SK-N-MC (cell line): ENCODE data around the gene IP6K1.
"Not testable (repeated sequence)": the region's sequence is repeated elsewhere in the genome, so short reads cannot be mapped to it uniquely, and the experiment has no call there.

Experiments used
- DNase-seq: peaks from one replicate; pipeline ENCODE4 v3.0.0-alpha.2; 2011; ENCODE audit warnings: low read depth, low spot score
- H3K27ac ChIP-seq: fragments of 200-600 bp; sonication (generic); 2 replicates; pipeline ENCODE4 v1.5.1; 2016; ENCODE audit warnings: mixed run types
- H3K36me3 ChIP-seq: fragments of 200-600 bp; sonication (generic); 2 replicates; pipeline ENCODE4 v1.6.1; 2017; ENCODE audit warnings: antibody characterized with exemption, low read length, mixed read lengths; ENCODE audit not compliant: insufficient read depth
- H3K4me3 ChIP-seq: fragments of 200-600 bp; sonication (generic); 2 replicates; pipeline ENCODE4 v1.5.1; 2016
- H3K9ac ChIP-seq: fragments of 200-600 bp; sonication (generic); 2 replicates; pipeline ENCODE4 v1.8.0; 2017; ENCODE audit warnings: mixed run types, mixed read lengths; ENCODE audit not compliant: insufficient read length
- H3K9me3 ChIP-seq: fragments of 200-600 bp; sonication (generic); 2 replicates; pipeline ENCODE4 v1.6.1; 2017; ENCODE audit warnings: low read depth, mild to moderate bottlenecking, antibody characterized with exemption, low read length, moderate library complexity, mixed read lengths
- EZH2 ChIP-seq: fragments of 200-600 bp; sonication (generic); IDR thresholded peaks from one replicate; pipeline ENCODE4 v1.6.1; 2017; ENCODE audit warnings: antibody characterized with exemption
- FOXP2 ChIP-seq: optimal IDR thresholded peaks from 2 replicates; pipeline ENCODE3; 2011; ENCODE audit warnings: mild to moderate bottlenecking, moderate library complexity; ENCODE audit not compliant: insufficient read depth; ENCODE audit errors: extremely low read length, control extremely low read depth
- POLR2AphosphoS5 ChIP-seq: IDR thresholded peaks from 2 replicates; pipeline ENCODE4 v1.6.1; 2012; ENCODE audit warnings: mild to moderate bottlenecking, low read depth, low read length, borderline replicate concordance

The IP6K1 gene

GRCh38 chr3:49786357-49787181 is at the start of gene IP6K1:
Gene IP6K1, minus strand, starts transcription at chr3:49786542. Its CDS starts 38,502 bp downstream, at chr3:49748040.
- Histone ChIP-seq H3K4me3 (peak within 1 kb of the TSS; percentile 84), H3K27ac (peak within 1 kb of the TSS; percentile 57; the same call in 1 of the 2 replicates), H3K9me3 (no peaks in the 10 kb centered on the region), H3K36me3 (no peaks in the 10 kb centered on the region), H3K9ac (peak within 1 kb of the TSS; percentile 88)
- DNase-seq, result peak; percentile 95
- TF ChIP-seq POLR2AphosphoS5, result peak; percentile 88
- no peak for TF ChIP-seq EZH2
- peak; percentile 28 for TF ChIP-seq FOXP2

- no peak for DNase-seq
These were observed 45.0 kb upstream of the IP6K1 start for GRCh38 chr3:49831341-49831740.

GRCh38 chr3:49826016-49826415 is 39.7 kb upstream of the IP6K1 start:
- Histone ChIP-seq H3K9ac (no peak overlapping the region), H3K36me3 (no peaks in the 10 kb centered on the region; the same call in 1 of the 2 replicates), H3K27ac (no peak overlapping the region), H3K4me3 (no peak overlapping the region), H3K9me3 (no peaks in the 10 kb centered on the region)
- no peak for DNase-seq
- TF ChIP-seq FOXP2, result no peak
- TF ChIP-seq POLR2AphosphoS5, result no peak
- TF ChIP-seq EZH2, result no peak

More at GRCh38 chr3:49831341-49831740, 45.0 kb upstream of the IP6K1 start:
- TF ChIP-seq POLR2AphosphoS5, result no peak
- no peaks in the 10 kb centered on the region for H3K9me3 ChIP-seq
- H3K27ac ChIP-seq, result no peak overlapping the region
- no peak overlapping the region for H3K9ac ChIP-seq
- no peaks in the 10 kb centered on the region; the same call in 1 of the 2 replicates for H3K36me3 ChIP-seq
- H3K4me3 ChIP-seq, result no peak overlapping the region

GRCh38 chr3:49823131-49823530 is 36.8 kb upstream of the IP6K1 start:
- not testable (repeated sequence) for H3K4me3 ChIP-seq, DNase-seq, H3K27ac ChIP-seq, H3K36me3 ChIP-seq, H3K9ac ChIP-seq, H3K9me3 ChIP-seq

- H3K9ac ChIP-seq, result peak within 1 kb of the TSS; percentile 26
- TF ChIP-seq EZH2 (no peak), FOXP2 (no peak), POLR2AphosphoS5 (no peak)
- no peak within 1 kb of the TSS for H3K4me3 ChIP-seq
- H3K27ac ChIP-seq, result 0 out of 2 replicates have a peak within 1 kb of the TSS, but pooled peaks have one; percentile 9
- no peaks in the 10 kb centered on the region for H3K36me3 ChIP-seq
- H3K9me3 ChIP-seq, result no peaks in the 10 kb centered on the region
- DNase-seq, result no peak
These were observed 27.3 kb upstream of the IP6K1 start, which contains the start of gene UBA7 for GRCh38 chr3:49813497-49814174. Gene UBA7, minus strand, starts transcription at chr3:49813953. Its CDS starts 166 bp downstream, at chr3:49813787.

- no peaks in the 10 kb centered on the region for H3K36me3 ChIP-seq
- DNase-seq, result no peak
- TF ChIP-seq FOXP2 (no peak), POLR2AphosphoS5 (no peak), EZH2 (no peak)
- no peak overlapping the region for H3K9ac ChIP-seq
- H3K9me3 ChIP-seq, result no peaks in the 10 kb centered on the region
- no peak overlapping the region for H3K27ac ChIP-seq
- H3K4me3 ChIP-seq, result no peak overlapping the region
These were observed 26.7 kb upstream of the IP6K1 start for GRCh38 chr3:49812916-49813496.

GRCh38 chr3:49807431-49808114 is 21.2 kb upstream of the IP6K1 start:
- Histone ChIP-seq H3K9ac (no peak overlapping the region), H3K4me3 (peak overlapping the region; percentile 68; the same call in 1 of the 2 replicates), H3K9me3 (no peaks in the 10 kb centered on the region), H3K27ac (peak overlapping the region; percentile 97), H3K36me3 (no peaks in the 10 kb centered on the region)
- TF ChIP-seq EZH2 (no peak), POLR2AphosphoS5 (peak; percentile 49; the same call in 1 of the 2 replicates)
- no peak for DNase-seq

- H3K9me3 ChIP-seq, result no peaks in the 10 kb centered on the region
- DNase-seq, result no peak
- H3K36me3 ChIP-seq, result no peaks in the 10 kb centered on the region
- H3K9ac ChIP-seq, result peak overlapping the region; percentile 51
- H3K4me3 ChIP-seq, result peak overlapping the region; percentile 68
- no peak for TF ChIP-seq POLR2AphosphoS5
- no peak for TF ChIP-seq EZH2
- no peak for TF ChIP-seq FOXP2
- H3K27ac ChIP-seq, result peak overlapping the region; percentile 97
These were observed 20.5 kb upstream of the IP6K1 start for GRCh38 chr3:49806850-49807249.
